ENCODE data around the gene COL3A1.

Gene COL3A1

GRCh38 chr2:188976545-188977268 is 2.5 kb downstream of the COL3A1 start:
- DNase-seq: no peak

GRCh38 chr2:188977317-188977716 is 3.1 kb downstream of the COL3A1 start:
- no peak for DNase-seq

GRCh38 chr2:188978291-188979081 is 4.3 kb downstream of the COL3A1 start:
- DNase-seq: no peak

GRCh38 chr2:188979187-188980114 is 5.3 kb downstream of the COL3A1 start:
- no peak for DNase-seq

- no peak for DNase-seq
Observed at GRCh38 chr2:188983427-188984064, 9.4 kb downstream of the COL3A1 start.

GRCh38 chr2:188984065-188984491 is 9.9 kb downstream of the COL3A1 start:
- no peak for DNase-seq

GRCh38 chr2:188984680-188985079 is 10.5 kb downstream of the COL3A1 start:
- no peak for DNase-seq

GRCh38 chr2:188986839-188987238 is 12.7 kb downstream of the COL3A1 start:
- DNase-seq: no peak

- no peak for DNase-seq
Observed at GRCh38 chr2:188993247-188993646, 19.1 kb downstream of the COL3A1 start.

- DNase-seq: no peak
Observed at GRCh38 chr2:188997263-188997662, 23.1 kb downstream of the COL3A1 start.

GRCh38 chr2:189000221-189000620 is 26.0 kb downstream of the COL3A1 start:
- DNase-seq: no peak

- no peak for DNase-seq
Observed at GRCh38 chr2:189002079-189002478, 27.9 kb downstream of the COL3A1 start.

GRCh38 chr2:189008555-189009262 is 34.5 kb downstream of the COL3A1 start:
- no peak for DNase-seq

- DNase-seq: no peak
Observed at GRCh38 chr2:189010536-189010935, 36.4 kb downstream of the COL3A1 start.

GRCh38 chr2:189012351-189012750 is 38.2 kb downstream of the COL3A1 start:
- no peak for DNase-seq

- DNase-seq: no peak
Observed at GRCh38 chr2:189013031-189013430, 38.9 kb downstream of the COL3A1 start.

GRCh38 chr2:189013671-189014448 is 39.7 kb downstream of the COL3A1 start:
- no peak for DNase-seq

- no peak for DNase-seq
Observed at GRCh38 chr2:189014449-189015138, 40.4 kb downstream of the COL3A1 start.

GRCh38 chr2:189015359-189015758 is 41.2 kb downstream of the COL3A1 start:
- no peak for DNase-seq

- no peak for DNase-seq
Observed at GRCh38 chr2:189016311-189016861, 42.2 kb downstream of the COL3A1 start.

Measured in CD4-positive, alpha-beta T cell treated with Interferon gamma for 1 hour (primary cell).